Fibroblast of lung (primary cell): ENCODE data around the gene FSTL3. TPM values are rescaled to one million over a fixed set of nuclear protein-coding genes. Genes with fewer than 3 reads are reported as not detected.

Experiments
- DNase-seq, 2 donors: peaks; one replicate each; pipeline versions ENCODE4 v3.0.0 to v3.0.0-alpha.2; 2010; ENCODE audit warnings: low read depth in 2 of 2
- H2AFZ ChIP-seq: 2 replicates; pipeline ENCODE4 v1.5.1; 2012; ENCODE audit warnings: low read length, control low read depth, inconsistent platforms
- H3K27ac ChIP-seq: 2 replicates; pipeline ENCODE4 v1.5.1; 2011; ENCODE audit warnings: low read length, control low read depth; ENCODE audit not compliant: insufficient read depth
- H3K27me3 ChIP-seq: 2 replicates; pipeline ENCODE4 v1.5.1; 2011; ENCODE audit warnings: mild to moderate bottlenecking, low read length; ENCODE audit not compliant: control insufficient read depth, insufficient read depth
- H3K36me3 ChIP-seq: 2 replicates; pipeline ENCODE4 v1.5.1; 2011; ENCODE audit warnings: low read length; ENCODE audit not compliant: control insufficient read depth, insufficient read depth
- H3K4me1 ChIP-seq: 2 replicates; pipeline ENCODE4 v1.5.1; 2011; ENCODE audit warnings: low read length; ENCODE audit not compliant: control insufficient read depth, insufficient read depth; ENCODE audit errors: extremely low read depth
- H3K4me2 ChIP-seq: 2 replicates; pipeline ENCODE4 v1.5.1; 2011; ENCODE audit warnings: low read length, control low read depth; ENCODE audit not compliant: insufficient read depth; ENCODE audit errors: extremely low read depth
- H3K4me3 ChIP-seq, 4 experiments: fragments of 200-600 bp in 1 of 4; sonication (generic) in 1 of 4; replicated peaks in 1 of 4; 2 replicates each; pipeline ENCODE4 v1.5.1; 2011 to 2016; ENCODE audit warnings: low read length in 4 of 4, low read depth in 3 of 4, mild to moderate bottlenecking in 3 of 4, control low read depth in 2 of 4, inconsistent platforms in 1 of 4, mixed read lengths in 1 of 4; ENCODE audit not compliant: insufficient read depth in 1 of 4; ENCODE audit errors: control extremely low read depth in 1 of 4
- H3K79me2 ChIP-seq: 2 replicates; pipeline ENCODE4 v1.5.1; 2012; ENCODE audit warnings: mild to moderate bottlenecking, low read length, inconsistent platforms; ENCODE audit not compliant: control insufficient read depth, insufficient read depth
- H3K9ac ChIP-seq: 2 replicates; pipeline ENCODE4 v1.5.1; 2011; ENCODE audit warnings: mild to moderate bottlenecking, low read length, control low read depth; ENCODE audit not compliant: insufficient read depth
- H3K9me3 ChIP-seq: 2 replicates; pipeline ENCODE4 v1.5.1; 2012; ENCODE audit warnings: low read depth, low read length; ENCODE audit not compliant: control insufficient read depth, insufficient read depth
- H4K20me1 ChIP-seq: 2 replicates; pipeline ENCODE4 v1.5.1; 2011; ENCODE audit warnings: low read length; ENCODE audit not compliant: control insufficient read depth, insufficient read depth; ENCODE audit errors: extremely low read depth
- EZH2 ChIP-seq: IDR thresholded peaks from 2 replicates; pipeline ENCODE4 v1.5.1; 2012; ENCODE audit warnings: low read length, control low read depth, mild to moderate bottlenecking; ENCODE audit errors: missing control alignments
- polyA plus RNA-seq, 2 donors: library from polyadenylated mRNA; depleted of rRNA in 1 of 2; stranded (reverse) in 1 of 2; unstranded in 1 of 2; fragments of >200 nt; gene quantifications; 2 replicates each; pipeline ENCODE4 v1.2.1, GENCODE V29; 2011 to 2012; ENCODE audit warnings: missing spikeins in 1 of 2
- total RNA-seq: library from RNA; depleted of rRNA; stranded (reverse); fragments of >200 nt; gene quantifications from 2 replicates; pipeline ENCODE4 v1.2.1, GENCODE V29; 2014
- TF ChIP-seq, protein P1 (sequence below), 2 donors: IDR thresholded peaks in 1 of 2; conservative IDR thresholded peaks in 1 of 2; 1 replicate in 1 of 2; 2 replicates in 1 of 2; pipeline ENCODE4 v1.5.1; 2011 to 2012; ENCODE audit warnings: low read length in 2 of 2, control low read depth in 1 of 2, inconsistent platforms in 1 of 2, low read depth in 1 of 2, mild to moderate bottlenecking in 1 of 2

FSTL3 gene
- total and polyA plus RNA-seq, 2 donors (not counting 1 experiment from before 2014, with no cell fraction given), result 18.6 to 26.8 TPM

DNA sequence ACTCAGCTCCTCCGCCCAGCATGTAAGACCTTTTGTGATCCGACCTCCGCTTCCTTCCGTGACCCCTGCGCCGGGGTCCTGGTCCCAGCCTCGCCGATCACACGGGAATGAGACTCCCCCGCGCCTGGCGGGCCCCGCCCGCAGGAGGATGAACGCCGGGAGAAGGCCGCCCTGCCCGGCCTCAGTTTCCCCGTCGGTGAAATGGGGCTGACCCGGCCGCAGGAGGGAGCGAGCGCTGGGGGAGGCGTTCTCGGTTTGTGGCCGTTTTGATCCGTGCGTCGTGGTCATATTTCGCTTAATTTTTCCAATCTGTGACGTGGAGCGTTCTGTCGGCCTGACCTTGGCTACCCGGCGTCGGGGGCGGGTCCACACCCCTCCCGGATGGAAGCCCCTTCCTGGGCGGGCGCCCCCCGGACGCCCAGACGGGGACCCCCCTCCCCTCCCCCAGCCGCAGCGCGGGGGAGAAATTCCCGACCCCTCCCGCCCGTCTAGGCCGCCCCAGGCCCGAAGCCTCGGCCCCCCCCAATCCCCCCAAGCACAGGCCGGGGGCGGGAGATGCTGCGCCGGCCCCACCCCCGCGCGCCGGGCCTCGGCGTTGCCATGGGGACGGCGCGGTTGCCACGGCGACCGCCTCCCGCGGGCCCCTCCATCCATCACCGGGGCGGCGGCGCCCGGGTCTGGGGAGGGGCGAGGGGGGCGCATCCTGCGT, 43.6 kb downstream of the FSTL3 start:
- H3K9me3 ChIP-seq, result no peaks in the 10 kb centered on the region
- no peak overlapping the region for H2AFZ ChIP-seq
- H3K9ac ChIP-seq, result no peak overlapping the region
- no peaks in the 10 kb centered on the region for H4K20me1 ChIP-seq
- H3K79me2 ChIP-seq, result no peaks in the 10 kb centered on the region
- no peak for DNase-seq
- H3K27ac ChIP-seq, result no peak overlapping the region
- no peak overlapping the region for H3K4me3 ChIP-seq
- H3K4me1 ChIP-seq, result no peaks in the 10 kb centered on the region
- TF ChIP-seq, protein P1, sequence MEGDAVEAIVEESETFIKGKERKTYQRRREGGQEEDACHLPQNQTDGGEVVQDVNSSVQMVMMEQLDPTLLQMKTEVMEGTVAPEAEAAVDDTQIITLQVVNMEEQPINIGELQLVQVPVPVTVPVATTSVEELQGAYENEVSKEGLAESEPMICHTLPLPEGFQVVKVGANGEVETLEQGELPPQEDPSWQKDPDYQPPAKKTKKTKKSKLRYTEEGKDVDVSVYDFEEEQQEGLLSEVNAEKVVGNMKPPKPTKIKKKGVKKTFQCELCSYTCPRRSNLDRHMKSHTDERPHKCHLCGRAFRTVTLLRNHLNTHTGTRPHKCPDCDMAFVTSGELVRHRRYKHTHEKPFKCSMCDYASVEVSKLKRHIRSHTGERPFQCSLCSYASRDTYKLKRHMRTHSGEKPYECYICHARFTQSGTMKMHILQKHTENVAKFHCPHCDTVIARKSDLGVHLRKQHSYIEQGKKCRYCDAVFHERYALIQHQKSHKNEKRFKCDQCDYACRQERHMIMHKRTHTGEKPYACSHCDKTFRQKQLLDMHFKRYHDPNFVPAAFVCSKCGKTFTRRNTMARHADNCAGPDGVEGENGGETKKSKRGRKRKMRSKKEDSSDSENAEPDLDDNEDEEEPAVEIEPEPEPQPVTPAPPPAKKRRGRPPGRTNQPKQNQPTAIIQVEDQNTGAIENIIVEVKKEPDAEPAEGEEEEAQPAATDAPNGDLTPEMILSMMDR (conservative IDR thresholded peaks at IDR 0.05 in 1 of 2, IDR thresholded peaks at IDR 0.05 in 1 of 2; ENCODE audit: low read depth in 1 of 2, low read length in 2 of 2), result no peak
- TF ChIP-seq EZH2, result no peak
- H3K36me3 ChIP-seq, result no peaks in the 10 kb centered on the region
- no peaks in the 10 kb centered on the region for H3K27me3 ChIP-seq
- H3K4me2 ChIP-seq, result no peak overlapping the region

GRCh38 chr19:720345-721160, 44.4 kb downstream of the FSTL3 start:
- Histone ChIP-seq H3K4me1 (no peaks in the 10 kb centered on the region), H2AFZ (no peak overlapping the region), H3K9me3 (no peaks in the 10 kb centered on the region), H3K27me3 (no peaks in the 10 kb centered on the region), H3K4me2 (no peak overlapping the region), H3K4me3 (no peak overlapping the region), H3K79me2 (no peaks in the 10 kb centered on the region), H4K20me1 (no peaks in the 10 kb centered on the region), H3K36me3 (no peaks in the 10 kb centered on the region), H3K9ac (no peak overlapping the region), H3K27ac (no peak overlapping the region)
- TF ChIP-seq, protein P1 (conservative IDR thresholded peaks at IDR 0.05 in 1 of 2, IDR thresholded peaks at IDR 0.05 in 1 of 2; ENCODE audit: low read depth in 1 of 2, low read length in 2 of 2), result no peak
- no peak for TF ChIP-seq EZH2
- DNase-seq, result no peak

- H3K27ac ChIP-seq, result no peak overlapping the region
- no peak overlapping the region for H3K4me2 ChIP-seq
- no peaks in the 10 kb centered on the region for H4K20me1 ChIP-seq
- no peaks in the 10 kb centered on the region for H3K79me2 ChIP-seq
- H3K27me3 ChIP-seq, result no peaks in the 10 kb centered on the region
- no peaks in the 10 kb centered on the region for H3K36me3 ChIP-seq
- H3K4me1 ChIP-seq, result peaks cover 2% of the 10 kb centered on the region
- TF ChIP-seq EZH2, result no peak
- TF ChIP-seq, protein P1 (conservative IDR thresholded peaks at IDR 0.05 in 1 of 2, IDR thresholded peaks at IDR 0.05 in 1 of 2; ENCODE audit: low read depth in 1 of 2, low read length in 2 of 2), result no peak
- H3K9ac ChIP-seq, result no peak overlapping the region
- no peak overlapping the region for H2AFZ ChIP-seq
- no peak overlapping the region for H3K4me3 ChIP-seq
- DNase-seq, result no peak
- no peaks in the 10 kb centered on the region for H3K9me3 ChIP-seq
Measured at GRCh38 chr19:722553-723101, 46.4 kb downstream of the FSTL3 start.
